HG03432 (cell line): ENCODE measurements around the gene CCDC102B.
A peak's percentile ranks its signal among the peaks of the same experiment; 100 is the strongest.

ENCODE experiments used
- ATAC-seq: cut with Tn5 transposase; IDR thresholded peaks from one replicate; pipeline ENCODE4 v1.9.1; 2021; ENCODE audit warnings: mild to moderate bottlenecking, moderate library complexity; ENCODE audit not compliant: unreplicated experiment

The CCDC102B gene

DNA sequence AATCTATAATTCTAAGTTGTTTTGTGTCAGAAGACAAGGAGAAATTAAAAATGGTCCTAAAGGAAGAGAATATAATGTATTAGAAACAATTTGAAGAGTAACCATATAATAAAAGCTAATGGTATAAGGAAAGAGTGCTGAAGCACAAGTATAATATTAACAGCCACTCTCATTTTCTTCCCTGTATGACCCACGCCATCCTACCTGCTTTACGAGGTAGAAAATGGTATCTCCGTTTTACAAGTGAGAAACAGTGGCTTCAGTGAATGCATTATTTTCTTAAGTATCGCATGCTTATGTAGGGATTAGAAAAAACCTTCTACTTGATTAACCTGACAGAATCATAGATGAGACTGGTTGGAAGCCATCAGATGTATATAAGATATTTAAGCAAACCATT is 266.2 kb downstream of the CCDC102B start:
- no peak for ATAC-seq

DNA sequence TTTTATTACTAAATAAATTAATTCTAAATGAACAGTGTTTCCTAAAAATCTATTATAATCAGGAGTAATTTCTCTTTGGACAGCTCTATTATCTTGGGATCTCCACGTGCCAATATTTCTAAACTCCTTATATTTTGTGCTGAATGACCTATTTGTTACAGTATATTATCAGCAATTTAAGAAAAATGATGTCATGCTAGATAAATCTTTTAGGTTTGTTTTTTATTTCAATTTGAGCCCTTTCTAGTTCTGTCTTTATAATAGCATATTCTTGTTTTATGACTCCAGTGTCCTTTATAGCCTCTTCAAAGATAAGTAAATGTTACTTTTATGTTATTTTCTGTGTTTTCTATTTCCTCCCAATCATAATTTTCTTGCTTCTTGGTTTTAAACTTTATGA is 269.2 kb downstream of the CCDC102B start:
- ATAC-seq, result no peak

DNA sequence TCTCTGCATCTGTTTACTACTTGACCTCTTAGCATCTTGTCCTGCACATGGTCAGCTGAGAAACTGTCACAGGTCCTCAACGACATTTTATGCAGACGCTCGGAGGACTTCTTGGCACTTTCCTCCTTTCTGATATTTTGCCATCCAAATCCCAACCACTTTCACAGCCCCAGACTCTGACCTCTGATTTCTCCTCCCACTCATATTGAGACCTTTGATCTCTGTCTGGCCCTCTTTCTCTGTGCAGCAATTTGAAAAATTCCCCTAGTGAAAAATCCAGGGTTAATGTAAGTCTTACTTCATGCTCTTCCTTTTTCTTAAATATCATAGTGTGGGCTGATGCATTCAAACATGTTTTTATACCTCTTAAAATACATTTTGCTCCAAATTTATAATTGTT is 273.8 kb downstream of the CCDC102B start:
- ATAC-seq, result no peak

DNA sequence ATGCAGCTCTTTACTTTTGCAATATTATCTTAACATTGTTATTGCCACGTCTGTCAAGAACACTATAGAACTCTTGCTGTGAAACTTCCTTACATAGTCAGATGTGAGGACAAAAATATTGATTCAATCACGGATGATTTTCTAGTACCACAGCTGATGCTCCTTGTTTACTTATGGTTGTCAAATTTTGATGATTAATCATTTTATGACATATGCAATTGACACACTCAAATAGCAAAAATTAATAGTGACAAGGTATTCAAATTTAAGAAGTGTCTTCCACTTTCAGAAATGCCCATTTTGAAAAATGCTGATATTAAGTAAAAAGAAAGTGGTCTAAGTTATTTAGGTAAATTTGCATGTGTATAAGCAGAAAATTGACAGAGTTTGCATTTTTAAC is 284.0 kb downstream of the CCDC102B start:
- ATAC-seq, result no peak

DNA sequence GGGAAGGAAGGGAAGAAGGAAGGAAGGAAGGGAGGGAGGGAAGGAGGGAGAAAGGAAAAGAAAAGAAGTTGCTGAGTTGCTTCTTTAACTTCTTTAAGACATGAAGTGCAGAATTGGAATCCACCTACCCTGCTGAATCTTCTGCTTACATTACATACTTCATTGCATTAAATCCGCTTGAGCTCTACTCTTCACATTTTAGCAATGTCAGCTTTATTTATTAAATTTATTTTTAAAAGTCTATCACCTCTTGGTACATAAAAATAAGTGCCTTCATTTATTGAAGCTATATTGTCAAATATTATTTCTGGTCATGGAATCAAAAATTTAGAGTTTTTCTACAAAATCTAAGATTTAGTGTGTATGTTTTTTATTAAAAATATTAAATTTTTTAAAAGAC is 284.6 kb downstream of the CCDC102B start:
- ATAC-seq, result no peak

DNA sequence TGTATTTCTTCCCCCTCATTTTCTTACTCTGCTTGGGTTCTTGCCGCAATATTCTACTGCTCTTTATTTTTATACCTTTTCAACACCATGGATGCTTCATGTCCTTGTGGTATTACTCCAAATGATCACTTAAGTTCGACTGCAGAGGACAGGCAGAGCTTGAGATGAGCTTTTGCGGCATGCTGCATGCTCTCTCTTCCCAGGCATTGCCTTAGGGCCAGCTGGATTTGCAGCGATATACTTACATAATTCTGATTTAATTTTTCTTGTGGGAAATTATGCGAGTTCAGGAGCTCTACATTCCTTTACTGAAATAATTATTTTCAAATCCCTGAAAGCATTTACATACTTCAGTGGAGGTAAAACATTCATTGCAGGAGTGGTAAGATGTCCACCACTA is 288.1 kb downstream of the CCDC102B start:
- no peak for ATAC-seq

DNA sequence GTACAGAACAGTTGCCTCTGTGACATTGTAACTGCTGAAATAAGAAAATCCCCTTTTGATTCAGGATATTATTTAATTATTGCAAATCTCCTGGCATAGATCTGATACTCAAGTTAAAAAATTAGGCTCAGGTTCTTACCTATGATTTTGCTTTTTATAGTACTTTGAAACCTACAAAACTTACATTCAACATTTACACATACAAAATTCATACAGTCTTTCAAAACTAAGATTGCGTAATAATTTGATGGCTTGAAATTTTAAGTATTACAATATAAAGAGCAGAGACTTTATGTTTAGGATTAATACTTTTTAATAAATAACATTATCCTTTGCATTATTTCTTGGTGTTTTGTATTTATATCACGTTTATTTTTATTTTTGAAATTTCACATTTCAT is 291.1 kb downstream of the CCDC102B start:
- ATAC-seq, result no peak

DNA sequence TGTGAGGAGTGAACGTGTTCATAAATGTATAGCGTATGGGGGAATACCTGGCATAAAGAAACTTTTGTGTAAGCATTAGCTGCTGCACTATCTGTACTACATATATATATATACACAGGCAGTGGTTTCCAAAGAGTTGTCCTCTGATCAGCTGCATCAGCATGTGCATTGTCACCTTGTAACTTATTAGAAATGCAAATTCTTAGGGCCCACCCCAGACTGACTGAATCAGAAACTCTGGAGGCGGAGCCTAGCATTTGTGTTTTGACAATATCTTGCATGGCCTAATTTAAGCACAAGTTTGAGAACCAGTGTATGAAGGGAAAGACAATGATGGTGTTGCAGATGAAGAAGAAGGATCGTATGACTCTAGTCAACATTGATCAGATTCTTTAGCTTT is 299.5 kb downstream of the CCDC102B start:
- peak; percentile 68 for ATAC-seq

DNA sequence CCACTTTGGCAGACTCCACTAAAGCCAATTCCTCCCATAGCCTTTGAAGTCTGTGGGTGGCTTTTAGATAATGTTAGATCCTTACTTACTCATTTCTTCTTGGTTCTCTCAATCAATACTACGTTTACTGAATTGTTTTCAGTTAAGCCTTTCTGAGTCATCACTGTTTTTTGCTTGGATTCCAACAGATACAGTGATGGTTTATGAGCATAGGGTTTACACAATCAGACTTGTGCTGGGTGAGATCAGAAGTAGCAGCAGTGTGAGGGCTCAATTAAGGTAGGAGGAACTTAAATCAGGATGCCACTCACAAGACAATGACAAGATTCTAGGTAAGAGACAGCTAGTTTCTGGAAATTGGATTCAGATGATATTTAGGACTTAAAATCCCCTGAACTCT is 305.1 kb downstream of the CCDC102B start:
- no peak for ATAC-seq
